ENCODE data around the gene CDH13.

GRCh38 chr16:83473926-83474650 lies 847.3 kb downstream of the CDH13 start:
- TF ChIP-seq, protein P1, sequence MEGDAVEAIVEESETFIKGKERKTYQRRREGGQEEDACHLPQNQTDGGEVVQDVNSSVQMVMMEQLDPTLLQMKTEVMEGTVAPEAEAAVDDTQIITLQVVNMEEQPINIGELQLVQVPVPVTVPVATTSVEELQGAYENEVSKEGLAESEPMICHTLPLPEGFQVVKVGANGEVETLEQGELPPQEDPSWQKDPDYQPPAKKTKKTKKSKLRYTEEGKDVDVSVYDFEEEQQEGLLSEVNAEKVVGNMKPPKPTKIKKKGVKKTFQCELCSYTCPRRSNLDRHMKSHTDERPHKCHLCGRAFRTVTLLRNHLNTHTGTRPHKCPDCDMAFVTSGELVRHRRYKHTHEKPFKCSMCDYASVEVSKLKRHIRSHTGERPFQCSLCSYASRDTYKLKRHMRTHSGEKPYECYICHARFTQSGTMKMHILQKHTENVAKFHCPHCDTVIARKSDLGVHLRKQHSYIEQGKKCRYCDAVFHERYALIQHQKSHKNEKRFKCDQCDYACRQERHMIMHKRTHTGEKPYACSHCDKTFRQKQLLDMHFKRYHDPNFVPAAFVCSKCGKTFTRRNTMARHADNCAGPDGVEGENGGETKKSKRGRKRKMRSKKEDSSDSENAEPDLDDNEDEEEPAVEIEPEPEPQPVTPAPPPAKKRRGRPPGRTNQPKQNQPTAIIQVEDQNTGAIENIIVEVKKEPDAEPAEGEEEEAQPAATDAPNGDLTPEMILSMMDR (IDR thresholded peaks at IDR 0.05): no peak
- TF ChIP-seq POLR2A (IDR thresholded peaks at IDR 0.05): no peak

Measured in body of pancreas (tissue), 4 donors.